H1 (cell line): ENCODE data around the gene CAMKMT. TPM values are rescaled to one million over a fixed set of nuclear protein-coding genes. Genes with fewer than 3 reads are reported as not detected.
A peak's percentile ranks its signal among the peaks of the same experiment; 100 is the strongest.

Source experiments
- CTCF ChIA-PET: fragments of 300-600 bp; sonication (Branson Sonifier 250); formaldehyde crosslinking; loops from one replicate; lab custom pipeline; 2021; ENCODE audit not compliant: partially characterized antibody; lab: Charles Lee
- POLR2A ChIA-PET: fragments of 300-600 bp; sonication (Branson Sonifier 250); formaldehyde crosslinking; loops from one replicate; lab custom pipeline; 2021; ENCODE audit warnings: inconsistent platforms; ENCODE audit not compliant: partially characterized antibody; lab: Charles Lee
- DNase-seq, 2 experiments: peaks; one replicate each; pipeline versions ENCODE4 v3.0.0 to v3.0.0-alpha.2; 2010 to 2022; ENCODE audit warnings: low spot score in 2 of 2, low read depth in 1 of 2, mixed read lengths in 1 of 2
- FAIRE-seq: peaks from 2 replicates; lab custom pipeline; 2011; peaks lifted over from hg19 to GRCh38; lab: Jason Lieb, UNC
- H2AFZ ChIP-seq: 2 replicates; pipeline ENCODE4 v1.8.1; 2012; ENCODE audit warnings: low read length, inconsistent platforms
- H2AK5ac ChIP-seq: 2 replicates; pipeline ENCODE4 v1.6.1; 2013; ENCODE audit warnings: low read depth, low read length
- H2BK120ac ChIP-seq: replicated peaks from 2 replicates; pipeline ENCODE3; 2013; ENCODE audit warnings: low read depth, low read length, inconsistent platforms
- H2BK12ac ChIP-seq: 2 replicates; pipeline ENCODE4 v1.6.1; 2013; ENCODE audit warnings: low read depth, low read length
- H2BK15ac ChIP-seq: 2 replicates; pipeline ENCODE4 v1.6.1; 2013; ENCODE audit warnings: low read length
- H2BK20ac ChIP-seq: 2 replicates; pipeline ENCODE4 v1.6.1; 2013; ENCODE audit warnings: low read length
- H2BK5ac ChIP-seq: 2 replicates; pipeline ENCODE4 v1.6.1; 2013; ENCODE audit warnings: low read depth, low read length
- H3K14ac ChIP-seq: 2 replicates; pipeline ENCODE4 v1.6.1; 2013; ENCODE audit warnings: inconsistent platforms; ENCODE audit not compliant: insufficient read length
- H3K18ac ChIP-seq: 2 replicates; pipeline ENCODE4 v1.6.1; 2013; ENCODE audit warnings: low read length; ENCODE audit errors: extremely low read depth
- H3K23ac ChIP-seq: 2 replicates; pipeline ENCODE4 v1.6.1; 2013; ENCODE audit warnings: inconsistent platforms; ENCODE audit not compliant: insufficient read length
- H3K23me2 ChIP-seq: 2 replicates; pipeline ENCODE4 v1.6.1; 2013; ENCODE audit warnings: low read depth, low read length
- H3K27ac ChIP-seq: 2 replicates; pipeline ENCODE4 v1.6.1; 2011; ENCODE audit warnings: low read depth, low read length, inconsistent platforms
- H3K27me3 ChIP-seq, 4 experiments: replicated peaks in 1 of 4; 1 replicate in 1 of 4; 2 replicates in 3 of 4; pipeline versions ENCODE4 v1.6.1 to v1.8.1; 2011 to 2013; ENCODE audit warnings: low read length in 3 of 4, mild to moderate bottlenecking in 3 of 4, inconsistent platforms in 2 of 4, mixed read lengths in 2 of 4, moderate library complexity in 1 of 4; ENCODE audit not compliant: control insufficient read depth in 3 of 4, insufficient read depth in 3 of 4; ENCODE audit errors: extremely low read depth in 1 of 4
- H3K36me3 ChIP-seq, 4 experiments: 2 replicates each; pipeline versions ENCODE4 v1.6.1 to v1.8.1; 2011 to 2013; ENCODE audit warnings: mild to moderate bottlenecking in 4 of 4, low read length in 3 of 4, moderate library complexity in 2 of 4, control low read depth in 1 of 4, inconsistent platforms in 1 of 4; ENCODE audit not compliant: insufficient read depth in 4 of 4, control insufficient read depth in 2 of 4
- H3K4ac ChIP-seq: replicated peaks from 2 replicates; pipeline ENCODE3; 2013; ENCODE audit warnings: low read length, low read depth, mixed read lengths, inconsistent platforms; ENCODE audit not compliant: insufficient read length
- H3K4me1 ChIP-seq, 4 experiments: replicated peaks in 1 of 4; 1 replicate in 1 of 4; 2 replicates in 3 of 4; pipeline versions ENCODE4 v1.6.1 to v1.8.1; 2011 to 2013; ENCODE audit warnings: low read length in 3 of 4, inconsistent platforms in 2 of 4, mixed read lengths in 1 of 4; ENCODE audit not compliant: insufficient read depth in 4 of 4, control insufficient read depth in 3 of 4
- H3K4me2 ChIP-seq, 2 experiments: 2 replicates each; pipeline versions ENCODE4 v1.6.1 to v1.8.1; 2011 to 2013; ENCODE audit warnings: low read depth in 2 of 2, low read length in 2 of 2, control low read depth in 1 of 2, inconsistent platforms in 1 of 2, mild to moderate bottlenecking in 1 of 2; ENCODE audit not compliant: insufficient read depth in 1 of 2
- H3K4me3 ChIP-seq, 4 experiments: fragments of 200-600, 300-600 bp in 1 of 4; sonication (generic), shearing (Covaris generic), sonication (Bioruptor Twin) in 1 of 4; 2 replicates each; pipeline versions ENCODE4 v1.5.1 to v1.8.1; 2011 to 2016; ENCODE audit warnings: low read length in 4 of 4, low read depth in 3 of 4, control low read depth in 2 of 4, inconsistent platforms in 2 of 4, mild to moderate bottlenecking in 2 of 4, mixed read lengths in 1 of 4, moderate library complexity in 1 of 4; ENCODE audit not compliant: insufficient read depth in 2 of 4; ENCODE audit errors: extremely low read depth in 1 of 4
- H3K56ac ChIP-seq: replicated peaks from 2 replicates; pipeline ENCODE3; 2013; ENCODE audit warnings: low read depth, mild to moderate bottlenecking, mixed read lengths, low read length, inconsistent platforms; ENCODE audit not compliant: insufficient read length
- H3K79me1 ChIP-seq: 2 replicates; pipeline ENCODE4 v1.6.1; 2013; ENCODE audit warnings: low read depth, low read length, control low read depth
- H3K79me2 ChIP-seq, 2 experiments: 2 replicates each; pipeline versions ENCODE4 v1.6.1 to v1.8.1; 2012 to 2013; ENCODE audit warnings: low read length in 2 of 2, mild to moderate bottlenecking in 2 of 2, inconsistent platforms in 1 of 2; ENCODE audit not compliant: insufficient read depth in 2 of 2, control insufficient read depth in 1 of 2
- H3K9ac ChIP-seq, 4 experiments: replicated peaks in 1 of 4; 1 replicate in 1 of 4; 2 replicates in 3 of 4; pipeline versions ENCODE4 v1.6.1 to v1.8.1; 2011 to 2013; ENCODE audit warnings: low read depth in 3 of 4, low read length in 3 of 4, control low read depth in 2 of 4, mild to moderate bottlenecking in 2 of 4, moderate library complexity in 2 of 4, inconsistent platforms in 1 of 4; ENCODE audit errors: extremely low read depth in 1 of 4
- H3K9me3 ChIP-seq, 2 experiments: 2 replicates each; pipeline versions ENCODE4 v1.6.1 to v1.8.1; 2012 to 2013; ENCODE audit warnings: mild to moderate bottlenecking in 2 of 2, moderate library complexity in 2 of 2, control low read depth in 1 of 2, inconsistent platforms in 1 of 2, low read depth in 1 of 2, low read length in 1 of 2, mixed read lengths in 1 of 2; ENCODE audit not compliant: insufficient read depth in 2 of 2
- H4K20me1 ChIP-seq, 2 experiments: replicated peaks in 1 of 2; 2 replicates each; pipeline versions ENCODE3 to v1.8.1; 2011 to 2013; ENCODE audit warnings: inconsistent platforms in 2 of 2, low read length in 2 of 2, mild to moderate bottlenecking in 1 of 2; ENCODE audit not compliant: insufficient read depth in 2 of 2, control insufficient read depth in 1 of 2
- H4K5ac ChIP-seq: 2 replicates; pipeline ENCODE4 v1.6.1; 2013; ENCODE audit warnings: low read length, low read depth, mixed read lengths, inconsistent platforms; ENCODE audit not compliant: insufficient read length
- H4K8ac ChIP-seq: 2 replicates; pipeline ENCODE4 v1.8.0; 2013; ENCODE audit warnings: mild to moderate bottlenecking, moderate library complexity, low read length, inconsistent platforms; ENCODE audit not compliant: insufficient read depth; ENCODE audit errors: extremely low read depth
- H4K91ac ChIP-seq: replicated peaks from 2 replicates; pipeline ENCODE3; 2013; ENCODE audit warnings: low read length, mixed read lengths, inconsistent platforms; ENCODE audit not compliant: insufficient read length
- CHD1 ChIP-seq: IDR thresholded peaks from 2 replicates; pipeline ENCODE4 v1.6.1; 2012; ENCODE audit warnings: low read depth, low read length, improper control_type of control experiment
- EP300 ChIP-seq, 2 experiments: IDR thresholded peaks; 1 replicate in 1 of 2; 2 replicates in 1 of 2; pipeline ENCODE4 v1.6.1; 2011 to 2012; ENCODE audit warnings: low read depth in 2 of 2, low read length in 2 of 2, mild to moderate bottlenecking in 2 of 2, borderline replicate concordance in 1 of 2, inconsistent platforms in 1 of 2, moderate library complexity in 1 of 2
- EZH2 ChIP-seq: fragments of 200-600 bp; sonication (generic); IDR thresholded peaks from 2 replicates; pipeline ENCODE4 v1.7.1; 2012; ENCODE audit warnings: low read depth, mild to moderate bottlenecking, moderate library complexity, low read length, inconsistent platforms; ENCODE audit not compliant: severe bottlenecking
- GABPA ChIP-seq: IDR thresholded peaks from 2 replicates; pipeline ENCODE4 v1.6.1; 2011; ENCODE audit warnings: mild to moderate bottlenecking, low read length, moderate library complexity, borderline replicate concordance; ENCODE audit not compliant: insufficient read depth
- GTF2F1 ChIP-seq: IDR thresholded peaks from 2 replicates; pipeline ENCODE4 v1.6.1; 2012; ENCODE audit warnings: low read depth, low read length, improper control_type of control experiment, borderline replicate concordance
- KDM4A ChIP-seq: IDR thresholded peaks from one replicate; pipeline ENCODE4 v1.7.1; 2012; ENCODE audit warnings: low read depth, mild to moderate bottlenecking, moderate library complexity, low read length, inconsistent platforms; ENCODE audit not compliant: severe bottlenecking
- NANOG ChIP-seq: IDR thresholded peaks from 2 replicates; pipeline ENCODE4 v1.6.1; 2011; ENCODE audit warnings: low read length, low read depth, mild to moderate bottlenecking, inconsistent platforms; ENCODE audit not compliant: insufficient read depth, poor library complexity, severe bottlenecking
- RXRA ChIP-seq: IDR thresholded peaks from 2 replicates; pipeline ENCODE4 v1.6.1; 2011; ENCODE audit warnings: low read depth, mild to moderate bottlenecking, low read length, moderate library complexity; ENCODE audit not compliant: insufficient read depth
- SIX5 ChIP-seq: IDR thresholded peaks from 2 replicates; pipeline ENCODE4 v1.6.1; 2011; ENCODE audit warnings: mild to moderate bottlenecking, low read depth, low read length
- TAF7 ChIP-seq: optimal IDR thresholded peaks from 2 replicates; pipeline ENCODE3; 2011; ENCODE audit warnings: low read depth, mild to moderate bottlenecking, inconsistent platforms, low read length, moderate library complexity, borderline replicate concordance
- WGBS, 2 experiments: shearing (Covaris generic) in 1 of 2; methylation state at CpG; one replicate each; pipeline versions ENCODE4 v1.1.6 to v1.1.7; 2013 to 2015; ENCODE audit warnings: low lambda C conversion rate in 2 of 2, mixed read lengths in 2 of 2, inconsistent platforms in 1 of 2, low coverage in 1 of 2, missing lambda C conversion rate in 1 of 2; ENCODE audit not compliant: insufficient replicate concordance in 2 of 2, insufficient coverage in 1 of 2, insufficient read length in 1 of 2; ENCODE audit errors: extremely low coverage in 1 of 2, missing lambda C conversion rate in 1 of 2; 5-methylcytosine and 5-hydroxymethylcytosine counted together
- polyA plus RNA-seq, 7 experiments: library from polyadenylated mRNA; depleted of rRNA in 3 of 7; stranded (reverse) in 5 of 7; unstranded in 2 of 7; fragments of >200 nt in 5 of 7; fragments of 200-250 nt in 2 of 7; gene quantifications; 1 replicate in 5 of 7; 2 replicates in 1 of 7; 4 replicates in 1 of 7; pipeline versions ENCODE4 v1.2.1 to v1.2.3, GENCODE V29; 2011 to 2013; ENCODE audit warnings: missing spikeins in 2 of 7, mixed read lengths in 2 of 7
- total RNA-seq: library from RNA; stranded (reverse); fragmentation: NEBNext Ultra II Directional; extraction: Animal tissue kit (Norgen Biotek cat#: 25700); gene quantifications from 2 replicates; pipeline ENCODE4 v1.2.1, GENCODE V29; 2021
- TF ChIP-seq, protein P1 (sequence below): IDR thresholded peaks from 2 replicates; pipeline ENCODE4 v1.6.1; 2012; ENCODE audit warnings: inconsistent platforms
- TF ChIP-seq, protein P2 (sequence below): IDR thresholded peaks from 2 replicates; pipeline ENCODE4 v1.6.1; 2012; ENCODE audit warnings: inconsistent platforms

CAMKMT gene
- total and polyA plus RNA-seq, 2 of the 8 experiments (the other 6 are each of a cell fraction or from before 2014, with no cell fraction given), result 14.7 to 22.4 TPM

DNA sequence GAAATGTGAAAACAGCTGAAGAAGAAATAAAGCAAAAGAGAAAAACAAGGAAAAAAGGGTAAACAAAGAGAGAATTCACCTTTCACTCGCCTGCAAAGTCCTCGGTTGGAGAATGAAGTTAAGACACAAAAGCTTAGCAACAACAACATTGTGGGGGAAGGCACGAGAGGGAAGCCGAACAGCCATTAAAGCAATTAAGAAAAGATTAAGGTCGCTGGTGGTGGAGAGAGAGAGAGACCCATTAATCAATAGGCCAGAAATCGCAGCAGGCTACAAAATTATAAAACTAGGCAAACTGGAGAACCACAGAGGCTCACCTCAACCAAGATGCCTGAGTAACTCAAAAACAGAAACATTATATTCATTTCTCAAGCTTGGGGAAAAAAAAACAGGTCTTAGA, 459.8 kb downstream of the CAMKMT start:
- Histone ChIP-seq H3K4me1 (peaks cover 0 to 7% (median 0%) of the 10 kb centered on the region in 4 experiments; a peak in 1 of 7 replicates), H4K8ac (no peak overlapping the region), H3K79me1 (no peaks in the 10 kb centered on the region), H2AK5ac (no peak overlapping the region), H3K56ac (no peak overlapping the region), H3K27ac (no peak overlapping the region), H3K14ac (no peak overlapping the region), H3K23me2 (no peaks in the 10 kb centered on the region), H3K4me2 (no peak overlapping the region), H3K4ac (no peak overlapping the region), H2BK15ac (no peak overlapping the region), H3K79me2 (no peaks in the 10 kb centered on the region), H4K20me1 (no peaks in the 10 kb centered on the region), H4K91ac (no peak overlapping the region), H4K5ac (no peak overlapping the region), H2BK12ac (no peak overlapping the region), H2BK20ac (no peak overlapping the region), H3K36me3 (no peaks in the 10 kb centered on the region), H3K23ac (no peak overlapping the region), H3K9ac (no peak overlapping the region), H2BK5ac (no peak overlapping the region), H3K4me3 (no peak overlapping the region), H3K9me3 (no peaks in the 10 kb centered on the region), H2BK120ac (no peak overlapping the region), H3K27me3 (no peaks in the 10 kb centered on the region), H2AFZ (peak overlapping the region; percentile 36; the same call in 1 of the 2 replicates), H3K18ac (no peak overlapping the region)
- WGBS, 2 experiments, result 84% methylated on average over 6 of the region's 6 CpGs; no CpG with 5 or more reads in 1 of the 2 experiments
- no peak for DNase-seq
- CTCF ChIA-PET, result interaction anchor here (0.8 to 1.3 kb wide), 3 partner anchors 16 to 342 kb away, joined by 3 to 4 read pairs (median 3); no protein-coding TSS in a partner anchor
- POLR2A ChIA-PET, result interaction anchor here (0.6 to 1.5 kb wide), 2 partner anchors 13 to 20 kb away, joined by 4 read pairs; no protein-coding TSS in a partner anchor
- FAIRE-seq, result no peak
- TF ChIP-seq EZH2, result no peak
- no peak for TF ChIP-seq TAF7
- no peak for TF ChIP-seq RXRA
- TF ChIP-seq CHD1, result no peak
- no peak for TF ChIP-seq SIX5
- TF ChIP-seq, protein P1, sequence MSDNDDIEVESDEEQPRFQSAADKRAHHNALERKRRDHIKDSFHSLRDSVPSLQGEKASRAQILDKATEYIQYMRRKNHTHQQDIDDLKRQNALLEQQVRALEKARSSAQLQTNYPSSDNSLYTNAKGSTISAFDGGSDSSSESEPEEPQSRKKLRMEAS, result no peak
- no peak for TF ChIP-seq NANOG
- no peak for TF ChIP-seq GTF2F1
- TF ChIP-seq GABPA, result no peak
- TF ChIP-seq, protein P2, sequence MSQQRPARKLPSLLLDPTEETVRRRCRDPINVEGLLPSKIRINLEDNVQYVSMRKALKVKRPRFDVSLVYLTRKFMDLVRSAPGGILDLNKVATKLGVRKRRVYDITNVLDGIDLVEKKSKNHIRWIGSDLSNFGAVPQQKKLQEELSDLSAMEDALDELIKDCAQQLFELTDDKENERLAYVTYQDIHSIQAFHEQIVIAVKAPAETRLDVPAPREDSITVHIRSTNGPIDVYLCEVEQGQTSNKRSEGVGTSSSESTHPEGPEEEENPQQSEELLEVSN, result no peak
- no peak for TF ChIP-seq EP300 (IDR thresholded peaks at IDR 0.05; ENCODE audit: borderline replicate concordance in 1 of 2, low read depth in 2 of 2, low read length in 2 of 2)
- TF ChIP-seq KDM4A, result no peak
